Thoracic aorta (tissue), 2 donors: ENCODE data around the gene CDADC1. TPM values are rescaled to one million over a fixed set of nuclear protein-coding genes. Genes with fewer than 3 reads are reported as not detected.

Experiments
- ATAC-seq: fragments of 150-250 bp; one replicate; pipeline ENCODE4 v1.8.0; 2017; ENCODE audit warnings: low read depth; ENCODE audit not compliant: insufficient number of reproducible peaks, low FRiP score
- DNase-seq: peaks from one replicate; pipeline ENCODE4 v3.0.0-alpha.2; 2020; ENCODE audit warnings: low spot score
- H3K27ac ChIP-seq, 2 donors: fragments of 200-600 bp; sonication (generic); 1 replicate in 1 of 2; 2 replicates in 1 of 2; pipeline ENCODE4 v1.5.1; 2016; ENCODE audit warnings: mild to moderate bottlenecking in 2 of 2, moderate library complexity in 2 of 2
- H3K27me3 ChIP-seq: fragments of 200-600 bp; sonication (generic); replicated peaks from 2 replicates; pipeline ENCODE4 v1.6.0; 2016; ENCODE audit warnings: mild to moderate bottlenecking; ENCODE audit not compliant: insufficient read depth
- H3K36me3 ChIP-seq: fragments of 200-600 bp; sonication (generic); one replicate; pipeline ENCODE4 v1.5.1; 2016
- H3K4me1 ChIP-seq, 2 donors: fragments of 200-600 bp; sonication (generic); 1 replicate in 1 of 2; 2 replicates in 1 of 2; pipeline versions ENCODE4 v1.5.1 to v1.6.0; 2016; ENCODE audit warnings: low read depth in 2 of 2, mild to moderate bottlenecking in 1 of 2; ENCODE audit not compliant: control insufficient read depth in 1 of 2
- H3K4me3 ChIP-seq: fragments of 200-600 bp; sonication (generic); 2 replicates; pipeline ENCODE4 v1.5.1; 2016; ENCODE audit warnings: mild to moderate bottlenecking
- H3K9me3 ChIP-seq: fragments of 200-600 bp; sonication (generic); 2 replicates; pipeline ENCODE4 v1.5.1; 2016
- CTCF ChIP-seq: fragments of 200-600 bp; sonication (generic); IDR thresholded peaks from one replicate; pipeline ENCODE4 v1.5.1; 2019; ENCODE audit warnings: antibody characterized with exemption
- total RNA-seq, 2 donors: library from RNA; depleted of rRNA; stranded (reverse); fragments of >200 nt; gene quantifications; one replicate each; pipeline versions ENCODE4 v1.1.0 to v1.2.3, GENCODE V29; 2016

Gene CDADC1
- total RNA-seq, 2 donors from 2014 or later = 12.8 to 18.5 TPM

GRCh38 chr13:49213539-49213938, 34.2 kb upstream of the CDADC1 start:
- TF ChIP-seq CTCF = no peak
- Histone ChIP-seq H3K4me3 (no peak overlapping the region), H3K27me3 (no peaks in the 10 kb centered on the region), H3K36me3 (no peaks in the 10 kb centered on the region), H3K4me1 (no peaks in the 10 kb centered on the region), H3K27ac (no peak overlapping the region), H3K9me3 (no peaks in the 10 kb centered on the region)
- DNase-seq (no peak), ATAC-seq (no peak)

- no peak overlapping the region for H3K27ac ChIP-seq
- H3K36me3 ChIP-seq = no peaks in the 10 kb centered on the region
- DNase-seq (no peak), ATAC-seq (no peak)
- H3K4me1 ChIP-seq = no peaks in the 10 kb centered on the region
- no peaks in the 10 kb centered on the region for H3K9me3 ChIP-seq
- H3K27me3 ChIP-seq = no peaks in the 10 kb centered on the region
- TF ChIP-seq CTCF = no peak
- no peak overlapping the region for H3K4me3 ChIP-seq
Observed at GRCh38 chr13:49213997-49214916, 33.5 kb upstream of the CDADC1 start.

- H3K27ac ChIP-seq = no peak overlapping the region
- H3K4me3 ChIP-seq = no peak overlapping the region
- DNase-seq (no peak), ATAC-seq (no peak)
- TF ChIP-seq CTCF = no peak
- no peaks in the 10 kb centered on the region for H3K36me3 ChIP-seq
- H3K27me3 ChIP-seq = no peaks in the 10 kb centered on the region
- H3K4me1 ChIP-seq = peaks cover 0 to 4% of the 10 kb centered on the region in 2 donors
- H3K9me3 ChIP-seq = no peaks in the 10 kb centered on the region
Observed at GRCh38 chr13:49214917-49215376, 32.8 kb upstream of the CDADC1 start.

- Histone ChIP-seq H3K9me3 (no peaks in the 10 kb centered on the region), H3K4me1 (peaks cover 5 to 17% of the 10 kb centered on the region in 2 donors), H3K27ac (no peak overlapping the region), H3K36me3 (no peaks in the 10 kb centered on the region), H3K27me3 (peaks cover 4% of the 10 kb centered on the region), H3K4me3 (no peak overlapping the region)
- ATAC-seq = no peak
- no peak for DNase-seq
- no peak for TF ChIP-seq CTCF
Observed at GRCh38 chr13:49216334-49216733, 31.4 kb upstream of the CDADC1 start.

- Histone ChIP-seq H3K4me3 (no peak overlapping the region), H3K27me3 (peaks cover 5% of the 10 kb centered on the region), H3K4me1 (peaks cover 5 to 18% of the 10 kb centered on the region in 2 donors), H3K9me3 (no peaks in the 10 kb centered on the region), H3K36me3 (no peaks in the 10 kb centered on the region), H3K27ac (no peak overlapping the region)
- no peak for TF ChIP-seq CTCF
- ATAC-seq = no peak
- no peak for DNase-seq
Observed at GRCh38 chr13:49217962-49218492, 29.7 kb upstream of the CDADC1 start.
